ENCODE measurements around the gene AP3B1. TPM values are rescaled to one million over a fixed set of nuclear protein-coding genes. Genes with fewer than 3 reads are reported as not detected.

AP3B1 gene
- total RNA-seq, 3 donors from 2014 or later, result 29.2 to 34.7 (median 31.2) TPM

DNA sequence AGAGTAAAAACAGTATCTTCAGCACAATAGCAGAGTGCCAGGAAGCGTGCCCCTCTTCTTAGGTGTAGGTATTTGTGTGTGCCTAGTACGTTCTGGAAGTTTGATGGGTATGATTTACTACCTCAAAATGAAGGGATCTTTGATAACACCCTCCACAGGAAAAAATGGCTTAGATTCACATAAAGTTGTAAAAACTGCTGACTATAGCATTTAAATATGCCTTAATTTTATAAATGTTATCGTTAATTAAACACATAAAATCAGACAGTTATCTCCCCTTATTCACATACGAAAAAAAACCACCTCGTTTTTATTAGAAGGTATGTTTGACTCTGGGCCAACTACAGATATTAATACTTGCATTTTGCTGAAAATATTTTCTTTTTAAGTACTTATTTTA is 274.8 kb downstream of the AP3B1 start:
- DNase-seq (no peak), ATAC-seq (no peak)
- H3K4me1 Mint-ChIP-seq (ENCODE audit: low read depth), result no peaks in the 10 kb centered on the region
- H3K27me3 Mint-ChIP-seq (ENCODE audit: low read depth), result no peaks in the 10 kb centered on the region
- peaks cover 22% of the 10 kb centered on the region for H3K36me3 Mint-ChIP-seq (ENCODE audit: insufficient read depth)
- H3K4me3 Mint-ChIP-seq, result no peak overlapping the region
- no peaks in the 10 kb centered on the region for H3K9me3 Mint-ChIP-seq

DNA sequence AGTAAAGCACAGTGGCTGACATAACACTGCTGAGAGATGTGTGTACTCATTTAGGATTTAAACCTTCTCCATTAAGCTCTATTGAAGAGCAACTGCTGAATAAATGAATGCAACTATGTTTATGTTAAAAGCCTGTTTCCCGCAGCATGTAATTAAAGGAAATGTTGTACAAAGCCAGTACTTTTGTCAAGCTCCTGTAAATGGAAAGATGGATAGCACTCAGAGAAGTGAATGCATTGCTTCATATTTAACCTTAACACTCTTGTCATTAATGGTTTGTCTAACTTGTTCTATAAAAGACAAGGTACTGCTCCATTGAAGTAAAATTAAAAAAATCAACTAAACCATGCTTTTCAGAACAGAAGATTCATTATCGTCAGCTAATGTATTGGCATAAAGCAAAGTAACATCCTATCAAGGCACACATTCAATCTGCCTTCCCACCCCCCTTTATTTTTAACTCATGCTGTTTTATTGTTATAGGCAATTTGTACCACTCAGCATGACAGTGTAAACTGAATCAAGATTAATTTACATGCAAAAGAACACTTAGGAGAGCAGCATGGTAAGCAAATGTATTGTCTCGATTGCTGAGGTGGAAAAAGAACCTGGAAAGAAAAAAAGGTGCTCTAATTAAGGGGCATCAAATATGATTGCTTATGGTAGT is 277.5 kb downstream of the AP3B1 start:
- ATAC-seq (no peak), DNase-seq (no peak)
- no peaks in the 10 kb centered on the region for H3K4me1 Mint-ChIP-seq (ENCODE audit: low read depth)
- H3K36me3 Mint-ChIP-seq (ENCODE audit: insufficient read depth), result peaks cover 15% of the 10 kb centered on the region
- no peak overlapping the region for H3K4me3 Mint-ChIP-seq
- no peaks in the 10 kb centered on the region for H3K9me3 Mint-ChIP-seq
- no peaks in the 10 kb centered on the region for H3K27me3 Mint-ChIP-seq (ENCODE audit: low read depth)

DNA sequence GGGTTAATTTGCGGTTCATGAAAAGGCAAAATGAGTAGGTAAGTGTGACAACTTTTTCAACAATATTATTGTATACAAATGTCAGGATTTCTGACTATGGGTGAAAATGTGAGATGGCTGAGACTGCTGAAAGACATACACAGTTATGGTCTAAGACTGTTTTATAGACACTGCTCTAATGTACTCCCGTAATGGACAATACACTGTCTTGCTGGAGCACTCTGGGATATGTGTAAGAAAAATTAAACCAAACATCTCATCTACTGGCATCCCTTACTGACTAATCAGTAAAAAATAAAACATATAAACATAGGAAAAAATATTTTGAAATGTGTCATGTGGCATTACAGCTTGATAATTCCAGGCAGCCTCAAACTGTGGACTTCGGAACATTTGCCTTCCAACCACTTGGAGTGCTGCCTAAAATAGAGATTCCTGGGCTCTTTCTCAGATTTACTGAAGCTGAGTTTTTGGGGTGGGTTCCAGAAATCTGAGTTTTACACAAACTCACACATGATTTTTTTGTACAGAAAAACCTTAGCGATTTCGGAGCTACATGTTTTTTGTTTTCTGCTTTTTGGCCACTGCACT is 284.5 kb downstream of the AP3B1 start:
- Mint-ChIP-seq H3K36me3 (ENCODE audit: insufficient read depth) (peaks cover 14% of the 10 kb centered on the region), H3K27me3 (ENCODE audit: low read depth) (no peaks in the 10 kb centered on the region), H3K9me3 (no peaks in the 10 kb centered on the region), H3K4me1 (ENCODE audit: low read depth) (no peaks in the 10 kb centered on the region), H3K4me3 (no peak overlapping the region)
- ATAC-seq (no peak), DNase-seq (no peak)

DNA sequence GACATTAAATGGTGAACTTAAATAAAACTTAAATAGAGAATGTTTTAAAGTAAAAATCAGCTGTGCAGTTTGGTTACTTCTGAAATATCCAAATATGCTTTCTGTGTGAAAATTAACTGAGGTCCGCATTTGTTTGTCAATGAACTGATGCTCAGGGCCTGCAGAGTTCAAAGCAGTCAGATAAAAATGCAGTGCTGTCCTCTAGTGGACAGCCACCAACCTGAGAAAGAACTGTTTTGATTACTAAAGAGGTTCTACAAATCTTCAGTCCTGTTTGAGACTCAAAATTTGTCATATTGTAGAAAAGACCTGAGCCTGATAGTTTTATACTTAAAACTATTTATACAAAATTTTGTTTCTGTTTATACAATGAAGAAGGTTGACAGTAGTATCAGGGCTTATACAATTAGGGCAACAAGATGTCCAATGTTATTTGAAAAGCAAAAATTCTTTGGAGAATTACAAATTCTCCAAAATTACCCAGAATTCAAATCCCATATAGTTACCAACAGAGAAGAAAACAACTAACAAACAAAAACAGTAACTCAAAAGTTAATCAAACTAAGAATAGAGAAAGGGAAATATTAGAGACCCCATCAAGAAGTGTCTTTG is 286.0 kb downstream of the AP3B1 start:
- H3K27me3 Mint-ChIP-seq (ENCODE audit: low read depth), result no peaks in the 10 kb centered on the region
- no peak overlapping the region for H3K4me3 Mint-ChIP-seq
- peaks cover 8% of the 10 kb centered on the region for H3K36me3 Mint-ChIP-seq (ENCODE audit: insufficient read depth)
- no peaks in the 10 kb centered on the region for H3K9me3 Mint-ChIP-seq
- ATAC-seq (no peak), DNase-seq (no peak)
- no peaks in the 10 kb centered on the region for H3K4me1 Mint-ChIP-seq (ENCODE audit: low read depth)

DNA sequence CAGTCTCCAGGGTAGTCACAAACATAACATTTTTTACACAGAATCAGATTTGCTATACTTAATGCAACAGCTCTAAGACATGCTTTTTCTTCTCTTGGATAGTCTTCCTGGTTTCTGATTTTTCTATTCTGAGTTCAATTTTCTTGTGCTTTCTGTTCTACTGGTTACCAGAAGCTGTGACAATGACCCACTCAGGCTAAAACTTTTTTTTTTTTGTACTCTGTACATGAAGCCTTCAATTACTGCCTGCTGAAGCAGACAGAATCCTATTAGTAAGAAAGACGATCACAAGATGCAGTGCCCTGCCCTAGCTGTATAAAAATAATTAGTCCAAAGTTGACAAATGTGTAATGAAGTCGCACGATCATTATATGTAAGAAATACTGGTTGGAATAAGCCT is 287.3 kb downstream of the AP3B1 start:
- Mint-ChIP-seq H3K9me3 (no peaks in the 10 kb centered on the region), H3K36me3 (ENCODE audit: insufficient read depth) (peaks cover 14% of the 10 kb centered on the region), H3K4me1 (ENCODE audit: low read depth) (no peaks in the 10 kb centered on the region), H3K27me3 (ENCODE audit: low read depth) (no peaks in the 10 kb centered on the region), H3K4me3 (no peak overlapping the region)
- DNase-seq, result no peak
- no peak for ATAC-seq

DNA sequence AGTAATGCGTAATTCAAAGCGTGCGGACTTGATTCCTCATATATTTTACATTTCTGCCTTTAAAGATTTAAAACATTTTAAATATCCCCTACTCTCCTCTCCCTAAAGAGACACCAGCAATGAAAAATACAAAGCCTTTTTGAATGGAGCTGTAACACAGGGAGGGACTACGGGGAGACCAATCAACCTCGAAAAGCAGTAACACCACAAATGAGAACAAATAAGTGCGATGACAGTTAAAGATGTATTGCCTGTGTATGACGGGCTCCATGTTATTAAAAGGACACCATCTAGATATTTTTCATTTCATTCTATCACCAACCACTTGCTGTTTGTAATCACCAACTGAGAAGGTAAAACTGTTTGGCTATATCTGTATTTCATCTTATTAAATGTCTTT is 288.0 kb downstream of the AP3B1 start:
- Mint-ChIP-seq H3K36me3 (ENCODE audit: insufficient read depth) (peaks cover 15% of the 10 kb centered on the region), H3K27me3 (ENCODE audit: low read depth) (no peaks in the 10 kb centered on the region), H3K4me1 (ENCODE audit: low read depth) (no peaks in the 10 kb centered on the region), H3K9me3 (no peaks in the 10 kb centered on the region), H3K4me3 (no peak overlapping the region)
- ATAC-seq, result no peak
- no peak for DNase-seq

DNA sequence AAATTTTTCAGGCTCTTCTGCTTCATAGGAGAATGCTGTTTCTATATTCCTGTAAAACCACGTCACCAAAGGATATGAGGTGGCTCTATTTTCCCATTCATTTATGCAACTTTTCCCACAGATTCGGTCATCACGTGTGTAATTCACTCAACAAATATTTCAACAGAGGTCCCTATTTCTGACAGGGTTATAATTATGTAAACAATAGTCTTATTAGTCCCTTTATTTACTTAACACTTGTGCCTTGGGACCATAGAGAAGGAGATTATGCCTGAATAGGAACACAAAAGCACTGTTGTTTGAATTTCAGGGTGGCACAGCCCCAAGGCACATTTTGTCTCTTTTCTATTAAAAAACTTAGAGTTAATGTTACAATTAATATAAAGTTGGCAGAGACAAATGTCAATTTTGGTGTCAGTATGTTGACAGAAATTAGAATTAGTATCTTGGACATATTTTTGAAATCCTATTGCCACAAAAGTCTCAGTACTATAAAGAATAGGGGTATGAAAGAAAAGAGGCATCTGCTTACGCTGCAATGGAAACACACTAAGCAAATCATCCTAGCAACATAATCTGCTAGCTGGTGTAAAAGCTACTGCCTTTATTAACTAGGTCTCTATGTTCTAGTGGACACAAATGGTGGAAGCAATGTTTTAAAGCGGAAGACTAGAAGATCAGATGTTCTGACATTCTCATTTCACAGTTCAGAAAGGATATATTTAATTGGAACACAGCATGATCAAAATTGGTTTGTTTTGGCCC is 289.3 kb downstream of the AP3B1 start:
- ATAC-seq (no peak), DNase-seq (no peak)
- H3K36me3 Mint-ChIP-seq (ENCODE audit: insufficient read depth), result peaks cover 20% of the 10 kb centered on the region
- no peaks in the 10 kb centered on the region for H3K4me1 Mint-ChIP-seq (ENCODE audit: low read depth)
- no peaks in the 10 kb centered on the region for H3K9me3 Mint-ChIP-seq
- H3K27me3 Mint-ChIP-seq (ENCODE audit: low read depth), result no peaks in the 10 kb centered on the region
- no peak overlapping the region for H3K4me3 Mint-ChIP-seq

DNA sequence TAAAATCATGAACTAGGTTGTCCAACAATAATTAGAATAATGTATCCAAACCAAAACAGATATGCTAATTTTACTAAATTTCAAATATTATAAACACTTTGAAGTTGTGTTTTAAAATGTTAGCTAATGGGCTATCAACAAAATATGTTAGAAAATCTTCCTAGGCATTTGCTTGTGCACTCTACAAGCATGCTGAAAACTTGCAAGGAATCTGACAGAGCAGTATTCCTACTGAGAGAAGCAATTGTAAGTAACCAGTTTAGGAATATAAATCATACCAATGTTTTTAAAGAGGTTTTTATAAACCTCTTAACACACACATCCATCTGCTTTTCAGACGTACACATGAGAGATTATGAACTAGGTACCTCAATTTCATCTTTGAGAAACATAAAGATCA is 289.9 kb downstream of the AP3B1 start:
- no peak overlapping the region for H3K4me3 Mint-ChIP-seq
- peaks cover 22% of the 10 kb centered on the region for H3K36me3 Mint-ChIP-seq (ENCODE audit: insufficient read depth)
- H3K4me1 Mint-ChIP-seq (ENCODE audit: low read depth), result no peaks in the 10 kb centered on the region
- no peaks in the 10 kb centered on the region for H3K9me3 Mint-ChIP-seq
- ATAC-seq (no peak), DNase-seq (no peak)
- no peaks in the 10 kb centered on the region for H3K27me3 Mint-ChIP-seq (ENCODE audit: low read depth)

DNA sequence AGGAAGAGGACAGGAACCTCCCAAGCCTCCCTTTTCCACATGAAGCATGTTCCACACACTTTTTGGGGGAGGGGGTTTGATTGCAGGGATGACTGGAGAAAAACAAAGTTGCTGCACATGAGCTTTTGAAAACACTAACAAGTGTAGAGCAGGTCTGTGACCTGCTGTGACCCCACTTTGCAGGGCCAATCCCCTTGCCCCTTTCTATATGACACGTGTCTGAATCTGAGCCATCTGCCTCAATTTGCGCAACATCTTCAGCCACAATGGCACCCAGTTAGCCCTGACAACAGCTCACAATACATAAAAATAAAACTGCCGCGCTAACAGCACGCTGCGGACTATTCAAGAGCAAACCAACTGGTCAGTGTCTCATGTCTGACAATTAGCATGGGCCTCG is 290.6 kb downstream of the AP3B1 start:
- ATAC-seq, result no peak

DNA sequence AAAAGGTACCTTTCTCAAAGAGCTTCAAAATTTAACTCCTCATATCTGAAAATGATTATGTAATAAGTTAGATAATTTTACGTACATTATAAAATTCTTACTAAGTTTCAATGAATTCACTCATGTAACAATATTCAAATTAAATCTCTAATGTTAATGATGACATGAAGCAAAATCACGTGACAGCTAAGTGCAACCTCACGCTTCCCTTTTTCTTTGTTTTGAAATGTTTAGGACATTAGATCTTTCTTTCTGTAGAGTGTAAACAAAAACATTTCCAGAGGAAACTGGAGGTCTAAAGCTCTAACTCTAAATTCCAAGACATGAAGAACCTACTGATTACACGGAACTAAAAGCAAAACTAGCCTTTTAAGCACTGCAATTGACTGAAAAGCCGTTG is 291.0 kb downstream of the AP3B1 start:
- Mint-ChIP-seq H3K4me3 (no peak overlapping the region), H3K36me3 (ENCODE audit: insufficient read depth) (peaks cover 31% of the 10 kb centered on the region), H3K4me1 (ENCODE audit: low read depth) (no peaks in the 10 kb centered on the region), H3K27me3 (ENCODE audit: low read depth) (no peaks in the 10 kb centered on the region), H3K9me3 (no peaks in the 10 kb centered on the region)
- DNase-seq (no peak), ATAC-seq (no peak)

More for the DNA sequence above, 290.6 kb downstream of the AP3B1 start:
- H3K36me3 Mint-ChIP-seq (ENCODE audit: insufficient read depth), result peaks cover 28% of the 10 kb centered on the region
- H3K9me3 Mint-ChIP-seq, result no peaks in the 10 kb centered on the region
- no peaks in the 10 kb centered on the region for H3K4me1 Mint-ChIP-seq (ENCODE audit: low read depth)
- H3K27me3 Mint-ChIP-seq (ENCODE audit: low read depth), result no peaks in the 10 kb centered on the region
- no peak overlapping the region for H3K4me3 Mint-ChIP-seq
- no peak for DNase-seq

DNA sequence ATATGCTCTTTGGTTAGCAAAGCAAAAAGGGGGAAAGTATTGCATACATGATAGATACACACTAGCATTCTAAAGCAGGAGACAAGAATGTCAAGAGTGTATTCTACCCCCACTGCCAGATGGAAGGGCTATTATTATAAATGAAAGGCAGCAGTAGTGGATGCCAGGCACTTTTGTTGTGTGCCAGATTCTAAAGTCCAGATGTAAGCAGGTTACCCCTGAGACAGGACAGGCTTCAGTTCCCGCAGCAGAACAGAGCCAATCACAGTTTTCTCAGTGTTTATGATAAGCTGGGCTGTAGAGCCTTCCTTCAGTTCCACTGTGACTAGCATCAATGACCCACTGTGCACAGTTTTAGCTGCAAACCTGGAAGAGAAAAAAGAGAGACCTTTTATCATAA is 291.8 kb downstream of the AP3B1 start:
- DNase-seq, result no peak
- no peak overlapping the region for H3K4me3 Mint-ChIP-seq

DNA sequence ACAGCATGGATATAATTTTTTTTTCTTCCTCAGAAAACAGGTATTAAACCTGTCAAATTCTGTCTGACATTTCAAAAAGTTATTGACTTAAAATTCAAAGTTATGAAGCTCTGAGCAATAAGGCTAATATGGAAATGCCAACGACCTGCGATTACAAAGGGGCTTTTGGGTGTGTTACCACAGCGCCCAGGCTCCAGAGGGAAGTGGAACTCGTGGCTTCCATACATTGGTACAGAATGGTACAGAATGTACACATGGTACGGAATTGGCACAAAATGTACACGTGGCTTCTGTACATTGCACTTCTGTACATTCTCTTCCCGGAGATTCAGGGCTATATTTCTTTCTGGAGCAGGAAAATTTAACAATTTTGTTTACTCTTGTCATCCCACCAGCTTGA is 293.3 kb downstream of the AP3B1 start:
- no peak overlapping the region for H3K4me3 Mint-ChIP-seq
- H3K36me3 Mint-ChIP-seq (ENCODE audit: insufficient read depth), result peaks cover 39% of the 10 kb centered on the region
- no peaks in the 10 kb centered on the region for H3K4me1 Mint-ChIP-seq (ENCODE audit: low read depth)
- no peaks in the 10 kb centered on the region for H3K9me3 Mint-ChIP-seq
- DNase-seq (no peak), ATAC-seq (no peak)
- no peaks in the 10 kb centered on the region for H3K27me3 Mint-ChIP-seq (ENCODE audit: low read depth)

More for the DNA sequence above, 291.8 kb downstream of the AP3B1 start:
- Mint-ChIP-seq H3K27me3 (ENCODE audit: low read depth) (no peaks in the 10 kb centered on the region), H3K36me3 (ENCODE audit: insufficient read depth) (peaks cover 34% of the 10 kb centered on the region), H3K9me3 (no peaks in the 10 kb centered on the region), H3K4me1 (ENCODE audit: low read depth) (no peaks in the 10 kb centered on the region)
- ATAC-seq, result no peak

DNA sequence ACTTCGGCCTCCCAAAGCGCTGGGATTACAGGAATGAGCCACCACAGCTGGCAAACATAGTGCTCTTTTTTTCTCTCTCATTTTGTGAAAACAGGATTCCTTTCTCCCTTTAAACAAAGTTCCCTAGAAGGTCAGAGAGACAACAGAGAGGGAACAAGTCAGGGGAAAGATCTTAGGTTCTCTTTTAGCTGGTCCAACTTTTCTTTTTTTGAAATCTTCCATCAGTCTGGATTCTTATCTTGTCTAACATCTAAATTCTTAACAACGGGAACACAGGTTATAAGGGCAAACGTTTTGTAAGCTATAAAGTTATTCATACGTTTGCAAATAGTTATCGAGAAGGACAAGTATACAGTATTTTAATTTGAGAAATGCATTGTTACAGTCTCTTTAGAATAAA is 294.3 kb downstream of the AP3B1 start:
- Mint-ChIP-seq H3K36me3 (ENCODE audit: insufficient read depth) (peaks cover 37% of the 10 kb centered on the region), H3K4me1 (ENCODE audit: low read depth) (no peaks in the 10 kb centered on the region), H3K27me3 (ENCODE audit: low read depth) (no peaks in the 10 kb centered on the region), H3K4me3 (no peak overlapping the region), H3K9me3 (no peaks in the 10 kb centered on the region)
- ATAC-seq (no peak), DNase-seq (no peak)

DNA sequence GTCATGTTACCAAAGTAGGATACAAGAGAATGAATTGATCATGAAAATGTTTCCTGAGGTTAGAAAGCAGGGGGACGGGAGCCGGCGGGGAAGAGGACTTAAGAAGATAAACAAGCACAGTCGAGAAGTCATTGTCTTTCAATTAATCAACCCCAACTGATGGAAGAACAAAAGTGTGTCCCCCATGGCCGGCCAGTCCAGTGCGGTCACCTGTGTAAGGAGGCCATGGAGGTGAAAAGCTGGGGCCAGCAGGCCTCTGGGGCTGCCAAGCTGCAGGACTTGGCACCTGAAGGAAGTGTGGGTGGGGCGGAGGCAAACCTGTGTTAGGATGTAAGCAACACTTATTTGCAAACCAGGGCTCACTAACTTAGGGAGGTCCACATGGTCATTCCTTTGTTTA is 295.1 kb downstream of the AP3B1 start:
- DNase-seq (no peak), ATAC-seq (no peak)
- Mint-ChIP-seq H3K4me3 (no peak overlapping the region), H3K27me3 (ENCODE audit: low read depth) (no peaks in the 10 kb centered on the region), H3K36me3 (ENCODE audit: insufficient read depth) (peaks cover 37% of the 10 kb centered on the region), H3K9me3 (no peaks in the 10 kb centered on the region), H3K4me1 (ENCODE audit: low read depth) (no peaks in the 10 kb centered on the region)

Measured in activated T-cell treated with anti-CD3 and anti-CD28 coated beads, Interleukin-2, amount 50 U/mL, for 4 hours (primary cell).